OCI-LY3 (cell line): ENCODE data around the gene MEG3.
A peak's percentile ranks its signal among the peaks of the same experiment; 100 is the strongest.

Experiments
- H2AFZ ChIP-seq: fragments of 200-600, 300-600 bp; shearing (Covaris generic); 2 replicates; pipeline ENCODE4 v1.6.0; 2014; ENCODE audit warnings: antibody characterized with exemption, low read depth, low read length
- H3K27ac ChIP-seq: fragments of 200-600, 300-600 bp; sonication (generic); 2 replicates; pipeline ENCODE4 v1.5.1; 2014; ENCODE audit warnings: mild to moderate bottlenecking, low read length, moderate library complexity, mixed read lengths
- H3K27me3 ChIP-seq: fragments of 200-600, 300-600 bp; sonication (generic); 2 replicates; pipeline ENCODE4 v1.6.1; 2014; ENCODE audit warnings: low read depth, low read length, mixed read lengths
- H3K36me3 ChIP-seq: fragments of 200-600, 300-600 bp; sonication (generic); replicated peaks from 2 replicates; pipeline ENCODE3; 2014; ENCODE audit warnings: low read depth, low read length, mixed read lengths
- H3K4me1 ChIP-seq: fragments of 300-600, 200-600 bp; sonication (generic); 2 replicates; pipeline ENCODE4 v1.6.1; 2014; ENCODE audit warnings: low read length, mixed read lengths
- H3K4me2 ChIP-seq: fragments of 200-600, 300-600 bp; sonication (generic); 2 replicates; pipeline ENCODE4 v1.6.1; 2014; ENCODE audit warnings: low read length, mixed read lengths
- H3K4me3 ChIP-seq: fragments of 300-600, 200-600 bp; sonication (generic); 2 replicates; pipeline ENCODE4 v1.5.1; 2014; ENCODE audit warnings: antibody characterized with exemption, mild to moderate bottlenecking, low read length, moderate library complexity
- H3K79me2 ChIP-seq: fragments of 300-600, 200-600 bp; shearing (Covaris generic); 2 replicates; pipeline ENCODE4 v1.6.1; 2014; ENCODE audit warnings: mild to moderate bottlenecking, low read length, mixed read lengths
- H3K9ac ChIP-seq: fragments of 300-600, 200-600 bp; shearing (Covaris generic); 2 replicates; pipeline ENCODE4 v1.6.0; 2014; ENCODE audit warnings: mild to moderate bottlenecking, low read length, moderate library complexity
- H3K9me3 ChIP-seq: fragments of 200-600, 300-600 bp; shearing (Covaris generic); 2 replicates; pipeline ENCODE4 v1.6.1; 2014; ENCODE audit warnings: low read length, mixed read lengths; ENCODE audit not compliant: insufficient read depth
- H4K20me1 ChIP-seq: fragments of 200-600, 300-600 bp; sonication (generic); 2 replicates; pipeline ENCODE4 v1.6.1; 2016; ENCODE audit warnings: low read length, mixed read lengths; ENCODE audit not compliant: insufficient read depth
- EZH2phosphoT487 ChIP-seq: fragments of 200-600 bp; shearing (Covaris generic); IDR thresholded peaks from 2 replicates; pipeline ENCODE4 v1.6.1; 2018; ENCODE audit warnings: antibody characterized with exemption, mixed run types, low read depth
- TF ChIP-seq, protein P1 (sequence below): fragments of 200-600, 300-600 bp; sonication (generic); IDR thresholded peaks from 2 replicates; pipeline ENCODE4 v1.5.1; 2014; ENCODE audit warnings: antibody characterized with exemption, low read length, low read depth

The MEG3 gene

DNA sequence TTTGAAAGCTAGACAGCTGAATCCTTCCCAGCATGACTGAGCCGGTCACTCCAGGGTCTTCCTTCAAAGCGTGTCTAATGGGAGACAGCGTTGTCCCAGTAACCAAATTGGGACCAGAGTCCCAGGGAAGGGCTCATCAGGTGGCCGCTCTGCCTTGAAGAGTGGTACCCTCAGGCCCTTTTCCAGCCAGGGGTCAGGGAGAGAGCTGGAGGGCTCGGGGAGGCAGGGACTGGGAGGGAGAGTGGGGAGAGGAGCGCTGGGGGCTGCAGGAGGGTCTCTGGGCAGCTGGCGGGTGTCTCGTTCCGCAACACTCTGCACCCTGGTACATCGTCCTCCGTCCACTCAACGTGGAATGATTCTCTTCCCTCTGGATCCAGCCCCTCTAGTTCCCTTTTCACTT lies 79.2 kb downstream of the MEG3 start:
- no peak overlapping the region for H3K4me3 ChIP-seq
- H3K79me2 ChIP-seq: no peaks in the 10 kb centered on the region
- no peak overlapping the region for H3K9ac ChIP-seq
- peaks cover 15% of the 10 kb centered on the region; the same call in 1 of the 2 replicates for H3K27me3 ChIP-seq
- H2AFZ ChIP-seq: no peak overlapping the region
- TF ChIP-seq EZH2phosphoT487: no peak
- TF ChIP-seq, protein P1, sequence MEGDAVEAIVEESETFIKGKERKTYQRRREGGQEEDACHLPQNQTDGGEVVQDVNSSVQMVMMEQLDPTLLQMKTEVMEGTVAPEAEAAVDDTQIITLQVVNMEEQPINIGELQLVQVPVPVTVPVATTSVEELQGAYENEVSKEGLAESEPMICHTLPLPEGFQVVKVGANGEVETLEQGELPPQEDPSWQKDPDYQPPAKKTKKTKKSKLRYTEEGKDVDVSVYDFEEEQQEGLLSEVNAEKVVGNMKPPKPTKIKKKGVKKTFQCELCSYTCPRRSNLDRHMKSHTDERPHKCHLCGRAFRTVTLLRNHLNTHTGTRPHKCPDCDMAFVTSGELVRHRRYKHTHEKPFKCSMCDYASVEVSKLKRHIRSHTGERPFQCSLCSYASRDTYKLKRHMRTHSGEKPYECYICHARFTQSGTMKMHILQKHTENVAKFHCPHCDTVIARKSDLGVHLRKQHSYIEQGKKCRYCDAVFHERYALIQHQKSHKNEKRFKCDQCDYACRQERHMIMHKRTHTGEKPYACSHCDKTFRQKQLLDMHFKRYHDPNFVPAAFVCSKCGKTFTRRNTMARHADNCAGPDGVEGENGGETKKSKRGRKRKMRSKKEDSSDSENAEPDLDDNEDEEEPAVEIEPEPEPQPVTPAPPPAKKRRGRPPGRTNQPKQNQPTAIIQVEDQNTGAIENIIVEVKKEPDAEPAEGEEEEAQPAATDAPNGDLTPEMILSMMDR: no peak
- H4K20me1 ChIP-seq: no peaks in the 10 kb centered on the region
- no peaks in the 10 kb centered on the region for H3K4me1 ChIP-seq
- no peak overlapping the region for H3K4me2 ChIP-seq
- H3K36me3 ChIP-seq: no peaks in the 10 kb centered on the region
- no peak overlapping the region for H3K27ac ChIP-seq
- no peaks in the 10 kb centered on the region for H3K9me3 ChIP-seq

DNA sequence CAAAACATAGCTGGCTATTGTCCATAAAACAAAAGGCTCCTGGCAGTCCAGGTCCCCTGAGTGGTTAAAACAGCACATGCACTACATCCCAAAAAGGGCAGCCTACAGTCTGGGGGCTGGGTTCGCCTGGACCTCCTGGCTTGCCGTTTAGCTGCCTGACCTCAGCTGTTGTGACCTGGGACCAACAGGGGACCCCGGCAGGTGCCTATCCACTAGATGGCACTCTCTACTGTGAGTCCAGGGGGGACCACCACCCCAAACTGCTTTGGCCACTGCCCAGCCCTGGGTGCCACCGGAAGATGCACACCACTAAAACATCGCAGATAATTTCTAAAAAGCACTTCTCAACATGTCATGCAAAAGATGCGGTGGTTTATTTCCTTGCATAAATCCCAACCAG lies 80.5 kb downstream of the MEG3 start:
- Histone ChIP-seq H3K27me3 (0 out of 2 replicates have a peak, but pooled peaks cover 8% of the 10 kb centered on the region), H3K4me1 (no peaks in the 10 kb centered on the region)
- TF ChIP-seq EZH2phosphoT487: no peak
- TF ChIP-seq, protein P1: peak; percentile 49

GRCh38 chr14:100907240-100907639 lies 81.3 kb downstream of the MEG3 start:
- no peak overlapping the region for H2AFZ ChIP-seq
- H3K36me3 ChIP-seq: no peaks in the 10 kb centered on the region
- H3K79me2 ChIP-seq: no peaks in the 10 kb centered on the region
- H3K4me1 ChIP-seq: no peaks in the 10 kb centered on the region
- H3K9me3 ChIP-seq: no peaks in the 10 kb centered on the region
- no peaks in the 10 kb centered on the region for H4K20me1 ChIP-seq
- H3K9ac ChIP-seq: no peak overlapping the region
- H3K4me2 ChIP-seq: no peak overlapping the region
- H3K27me3 ChIP-seq: 0 out of 2 replicates have a peak, but pooled peaks cover 8% of the 10 kb centered on the region
- no peak for TF ChIP-seq EZH2phosphoT487
- TF ChIP-seq, protein P1: no peak
- no peak overlapping the region for H3K27ac ChIP-seq
- H3K4me3 ChIP-seq: no peak overlapping the region

More for the DNA sequence above, 80.5 kb downstream of the MEG3 start:
- Histone ChIP-seq H3K9me3 (no peaks in the 10 kb centered on the region), H2AFZ (no peak overlapping the region), H3K9ac (no peak overlapping the region), H3K4me3 (no peak overlapping the region), H3K4me2 (no peak overlapping the region), H3K36me3 (no peaks in the 10 kb centered on the region), H3K27ac (no peak overlapping the region), H3K79me2 (no peaks in the 10 kb centered on the region), H4K20me1 (no peaks in the 10 kb centered on the region)

- H3K36me3 ChIP-seq: no peaks in the 10 kb centered on the region
- 0 out of 2 replicates have a peak, but pooled peaks cover 5% of the 10 kb centered on the region for H3K27me3 ChIP-seq
- H3K79me2 ChIP-seq: no peaks in the 10 kb centered on the region
- H3K27ac ChIP-seq: no peak overlapping the region
- H3K9me3 ChIP-seq: no peaks in the 10 kb centered on the region
- H3K9ac ChIP-seq: no peak overlapping the region
- no peaks in the 10 kb centered on the region for H4K20me1 ChIP-seq
- no peak overlapping the region for H2AFZ ChIP-seq
- no peak overlapping the region for H3K4me2 ChIP-seq
- no peak overlapping the region for H3K4me3 ChIP-seq
- H3K4me1 ChIP-seq: no peaks in the 10 kb centered on the region
- TF ChIP-seq, protein P1: no peak
- TF ChIP-seq EZH2phosphoT487: no peak
These were observed 83.5 kb downstream of the MEG3 start for GRCh38 chr14:100909439-100909838.
